Camera-type eye (tissue), 1 donor: Measurements from ENCODE around the gene SERPINI2. TPM values are rescaled to one million over a fixed set of nuclear protein-coding genes. Genes with fewer than 3 reads are reported as not detected.

Source experiments
- total RNA-seq: library from RNA; depleted of rRNA; stranded (reverse); fragments of >200 nt; gene quantifications from one replicate; pipeline ENCODE4 v1.2.3, GENCODE V29; 2014

The SERPINI2 gene
- total RNA-seq: not detected

DNA sequence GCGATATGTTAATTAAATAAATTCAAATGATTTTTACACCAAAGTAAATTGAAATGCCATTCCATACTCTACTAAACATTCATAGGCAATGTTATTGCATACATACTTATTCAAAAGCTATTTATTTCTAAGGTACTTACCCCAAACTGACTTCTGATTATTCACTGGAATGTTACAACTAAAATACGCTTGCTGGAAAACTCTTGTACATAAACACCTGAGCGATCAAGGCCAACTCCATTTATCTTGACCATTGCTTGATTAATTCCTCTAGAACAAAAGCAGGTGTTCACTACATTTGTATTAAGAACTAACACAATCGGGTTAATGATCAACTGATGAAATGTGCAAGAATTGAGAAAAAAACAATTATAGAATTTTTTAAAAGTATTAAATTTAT, at the start of gene SERPINI2:
Gene SERPINI2 (minus strand): TSS at position 180 of the 400 bp plus-strand sequence. CDS start 2,208 bp downstream, outside the sequence.

Other genes with a start within 250 kb of the SERPINI2 start
- 2.3 TPM for gene ZBBX, start 93.7 kb downstream of the SERPINI2 start, total RNA-seq
- 1.1 TPM for gene WDR49, start 179.9 kb upstream of the SERPINI2 start, total RNA-seq